ENCODE measurements around the gene RTN4. TPM values are rescaled to one million over a fixed set of nuclear protein-coding genes. Genes with fewer than 3 reads are reported as not detected.

Gene RTN4
- total RNA-seq, 1 experiment from 2014 or later = 200 TPM

- Histone ChIP-seq H2BK15ac (ENCODE audit: low read depth, low read length) (no peak overlapping the region), H3K23ac (ENCODE audit: insufficient read length, low read depth, low read length) (no peak overlapping the region), H3K79me1 (ENCODE audit: insufficient read depth, low read depth, low read length, poor library complexity, severe bottlenecking) (peaks cover 2% of the 10 kb centered on the region), H3K9ac (ENCODE audit: extremely low read depth, insufficient read length, low read length) (no peak overlapping the region), H4K20me1 (ENCODE audit: control insufficient read depth, insufficient read depth, insufficient read length) (no peaks in the 10 kb centered on the region), H4K8ac (replicated peaks; ENCODE audit: insufficient read length, low read depth, low read length) (no peak overlapping the region), H2BK5ac (ENCODE audit: insufficient read length, low read length) (no peak overlapping the region), H2AK5ac (ENCODE audit: insufficient read length, low read length) (no peak overlapping the region), H3K18ac (ENCODE audit: insufficient read length, low read depth, low read length) (no peak overlapping the region), H3K79me2 (ENCODE audit: insufficient read depth, low read length) (peaks cover 35% of the 10 kb centered on the region; the same call in 1 of the 2 replicates), H3K27me3 (ENCODE audit: insufficient read depth, low read length) (no peaks in the 10 kb centered on the region), H3T11ph (ENCODE audit: low read length) (no peak overlapping the region), H3K14ac (ENCODE audit: insufficient read depth, low read length) (no peak overlapping the region), H4K5ac (ENCODE audit: insufficient read length, low read depth, low read length) (no peak overlapping the region), H3K27ac (ENCODE audit: insufficient read length, low read depth, low read length) (no peak overlapping the region), H3K56ac (ENCODE audit: insufficient read length, low read depth, low read length) (no peak overlapping the region), H2BK12ac (ENCODE audit: insufficient read length, low read depth, low read length) (no peak overlapping the region), H3K4ac (ENCODE audit: low read depth, low read length) (no peak overlapping the region), H2AFZ (ENCODE audit: low read length) (no peak overlapping the region), H2BK120ac (ENCODE audit: low read depth, low read length, poor library complexity, severe bottlenecking) (no peak overlapping the region), H4K91ac (ENCODE audit: insufficient read length, low read depth, low read length) (no peak overlapping the region), H3K9me3 (ENCODE audit: control insufficient read depth, low read depth, low read length) (no peaks in the 10 kb centered on the region), H2BK20ac (ENCODE audit: low read depth, low read length, poor library complexity, severe bottlenecking) (no peak overlapping the region), H3K4me1 (ENCODE audit: insufficient read depth, low read length) (peaks cover 2% of the 10 kb centered on the region), H3K23me2 (ENCODE audit: insufficient read length, low read depth, low read length, poor library complexity, severe bottlenecking) (no peaks in the 10 kb centered on the region), H3K4me2 (ENCODE audit: insufficient read depth, insufficient read length, low read length) (no peak overlapping the region)
- H3K4me3 Mint-ChIP-seq = no peak overlapping the region
- peaks cover 44 to 56% of the 10 kb centered on the region in 2 experiments for H3K4me1 Mint-ChIP-seq
- no peak for TF ChIP-seq CTCF (conservative IDR thresholded peaks at IDR 0.05)
- no peaks in the 10 kb centered on the region for H3K9me3 Mint-ChIP-seq
- peak overlapping the region in 1 of 3 experiments; percentile 52; a peak in 1 of 7 replicates for H3K27ac Mint-ChIP-seq
- H3K36me3 Mint-ChIP-seq (ENCODE audit: insufficient read depth in 1 of 3, low read depth in 3 of 3) = no peaks in the 10 kb centered on the region
- DNase-seq = no peak
- no peaks in the 10 kb centered on the region for H3K27me3 Mint-ChIP-seq (ENCODE audit: low read depth)
- no CpG with 5 or more reads among the region's 10 CpGs for WGBS (ENCODE audit: extremely low coverage, insufficient read length, low lambda C conversion rate)
These were observed 46.3 kb downstream of the RTN4 start for GRCh38 chr2:55003706-55004639.

Data from H9 (cell line).